HCT116 (cell line): Measurements from ENCODE around the gene C20orf96.

ENCODE experiments used
- EZH2 ChIP-seq: fragments of 200-600 bp; sonication (generic); IDR thresholded peaks from 2 replicates; pipeline ENCODE4 v1.6.1; 2017; ENCODE audit warnings: antibody characterized with exemption, mixed run types
- POLR2A ChIP-seq: IDR thresholded peaks from 2 replicates; pipeline ENCODE4 v1.7.0; 2011; ENCODE audit warnings: borderline replicate concordance; ENCODE audit not compliant: insufficient read depth, insufficient read length; ENCODE audit errors: extremely low read depth
- POLR2AphosphoS5 ChIP-seq: IDR thresholded peaks from 2 replicates; pipeline ENCODE4 v1.6.1; 2011; ENCODE audit warnings: mild to moderate bottlenecking, low read depth, low read length, moderate library complexity
- SIN3A ChIP-seq: IDR thresholded peaks from 2 replicates; pipeline ENCODE4 v1.6.1; 2012; ENCODE audit warnings: low read depth
- SP1 ChIP-seq: IDR thresholded peaks from 2 replicates; pipeline ENCODE4 v1.6.1; 2012; ENCODE audit warnings: low read depth
- YY1 ChIP-seq: IDR thresholded peaks from 2 replicates; pipeline ENCODE4 v1.6.1; 2011; ENCODE audit warnings: low read length, low read depth, moderate library complexity, mild to moderate bottlenecking; ENCODE audit not compliant: insufficient replicate concordance; ENCODE audit errors: extremely low read depth
- ZNF274 ChIP-seq: fragments of 200-500 bp; sonication (Bioruptor generic); IDR thresholded peaks from 2 replicates; pipeline ENCODE4 v1.6.1; 2014; ENCODE audit warnings: mild to moderate bottlenecking, low read depth, low read length, inconsistent platforms
- TF ChIP-seq, protein P1 (sequence below): IDR thresholded peaks from 2 replicates; pipeline ENCODE4 v1.6.1; 2012; ENCODE audit warnings: low read depth
- TF ChIP-seq, protein P2 (sequence below), 3 experiments: fragments of 200-600 bp in 1 of 3; sonication (generic) in 1 of 3; IDR thresholded peaks in 2 of 3; conservative IDR thresholded peaks in 1 of 3; 2 replicates each; pipeline ENCODE4 v1.5.1; 2012 to 2017; ENCODE audit warnings: low read depth in 2 of 3, low read length in 2 of 3, antibody characterized with exemption in 1 of 3, borderline replicate concordance in 1 of 3, control low read depth in 1 of 3, mild to moderate bottlenecking in 1 of 3, mixed read lengths in 1 of 3, mixed run types in 1 of 3, moderate library complexity in 1 of 3; ENCODE audit not compliant: insufficient read depth in 1 of 3
- TF ChIP-seq, protein P3 (sequence below): IDR thresholded peaks from 2 replicates; pipeline ENCODE4 v1.6.1; 2011; ENCODE audit warnings: mild to moderate bottlenecking, low read length, moderate library complexity; ENCODE audit not compliant: insufficient replicate concordance; ENCODE audit errors: extremely low read depth
- TF ChIP-seq, protein P4 (sequence below): IDR thresholded peaks from 2 replicates; pipeline ENCODE4 v1.6.1; 2012

DNA sequence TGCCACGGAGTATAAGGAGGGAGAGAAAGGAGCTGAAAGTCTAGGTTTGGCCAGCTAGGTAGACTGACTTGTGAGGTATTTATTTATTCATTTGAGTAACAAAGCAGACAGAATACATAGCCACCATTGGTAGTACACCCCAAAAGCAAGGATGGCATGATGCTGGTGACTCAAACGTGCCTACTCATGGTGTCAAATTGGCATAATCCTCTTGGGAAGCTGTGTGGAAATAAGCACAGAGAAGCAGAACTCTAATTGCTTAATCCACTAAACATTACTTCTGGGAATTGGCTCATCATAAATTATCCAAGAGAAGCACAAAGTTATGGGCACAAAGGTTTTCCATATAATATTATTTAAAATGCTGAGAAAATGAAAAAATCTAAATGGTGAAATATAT, 30.6 kb downstream of the C20orf96 start:
- TF ChIP-seq, protein P1, sequence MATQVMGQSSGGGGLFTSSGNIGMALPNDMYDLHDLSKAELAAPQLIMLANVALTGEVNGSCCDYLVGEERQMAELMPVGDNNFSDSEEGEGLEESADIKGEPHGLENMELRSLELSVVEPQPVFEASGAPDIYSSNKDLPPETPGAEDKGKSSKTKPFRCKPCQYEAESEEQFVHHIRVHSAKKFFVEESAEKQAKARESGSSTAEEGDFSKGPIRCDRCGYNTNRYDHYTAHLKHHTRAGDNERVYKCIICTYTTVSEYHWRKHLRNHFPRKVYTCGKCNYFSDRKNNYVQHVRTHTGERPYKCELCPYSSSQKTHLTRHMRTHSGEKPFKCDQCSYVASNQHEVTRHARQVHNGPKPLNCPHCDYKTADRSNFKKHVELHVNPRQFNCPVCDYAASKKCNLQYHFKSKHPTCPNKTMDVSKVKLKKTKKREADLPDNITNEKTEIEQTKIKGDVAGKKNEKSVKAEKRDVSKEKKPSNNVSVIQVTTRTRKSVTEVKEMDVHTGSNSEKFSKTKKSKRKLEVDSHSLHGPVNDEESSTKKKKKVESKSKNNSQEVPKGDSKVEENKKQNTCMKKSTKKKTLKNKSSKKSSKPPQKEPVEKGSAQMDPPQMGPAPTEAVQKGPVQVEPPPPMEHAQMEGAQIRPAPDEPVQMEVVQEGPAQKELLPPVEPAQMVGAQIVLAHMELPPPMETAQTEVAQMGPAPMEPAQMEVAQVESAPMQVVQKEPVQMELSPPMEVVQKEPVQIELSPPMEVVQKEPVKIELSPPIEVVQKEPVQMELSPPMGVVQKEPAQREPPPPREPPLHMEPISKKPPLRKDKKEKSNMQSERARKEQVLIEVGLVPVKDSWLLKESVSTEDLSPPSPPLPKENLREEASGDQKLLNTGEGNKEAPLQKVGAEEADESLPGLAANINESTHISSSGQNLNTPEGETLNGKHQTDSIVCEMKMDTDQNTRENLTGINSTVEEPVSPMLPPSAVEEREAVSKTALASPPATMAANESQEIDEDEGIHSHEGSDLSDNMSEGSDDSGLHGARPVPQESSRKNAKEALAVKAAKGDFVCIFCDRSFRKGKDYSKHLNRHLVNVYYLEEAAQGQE, result no peak
- TF ChIP-seq, protein P2, sequence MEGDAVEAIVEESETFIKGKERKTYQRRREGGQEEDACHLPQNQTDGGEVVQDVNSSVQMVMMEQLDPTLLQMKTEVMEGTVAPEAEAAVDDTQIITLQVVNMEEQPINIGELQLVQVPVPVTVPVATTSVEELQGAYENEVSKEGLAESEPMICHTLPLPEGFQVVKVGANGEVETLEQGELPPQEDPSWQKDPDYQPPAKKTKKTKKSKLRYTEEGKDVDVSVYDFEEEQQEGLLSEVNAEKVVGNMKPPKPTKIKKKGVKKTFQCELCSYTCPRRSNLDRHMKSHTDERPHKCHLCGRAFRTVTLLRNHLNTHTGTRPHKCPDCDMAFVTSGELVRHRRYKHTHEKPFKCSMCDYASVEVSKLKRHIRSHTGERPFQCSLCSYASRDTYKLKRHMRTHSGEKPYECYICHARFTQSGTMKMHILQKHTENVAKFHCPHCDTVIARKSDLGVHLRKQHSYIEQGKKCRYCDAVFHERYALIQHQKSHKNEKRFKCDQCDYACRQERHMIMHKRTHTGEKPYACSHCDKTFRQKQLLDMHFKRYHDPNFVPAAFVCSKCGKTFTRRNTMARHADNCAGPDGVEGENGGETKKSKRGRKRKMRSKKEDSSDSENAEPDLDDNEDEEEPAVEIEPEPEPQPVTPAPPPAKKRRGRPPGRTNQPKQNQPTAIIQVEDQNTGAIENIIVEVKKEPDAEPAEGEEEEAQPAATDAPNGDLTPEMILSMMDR (IDR thresholded peaks at IDR 0.05 in 2 of 3, conservative IDR thresholded peaks at IDR 0.05 in 1 of 3; ENCODE audit: borderline replicate concordance in 1 of 3, insufficient read depth in 1 of 3, low read depth in 2 of 3, low read length in 2 of 3), result no peak
- TF ChIP-seq ZNF274 (no peak), POLR2AphosphoS5 (no peak), EZH2 (no peak), SIN3A (no peak), SP1 (no peak), YY1 (no peak), POLR2A (no peak)
- TF ChIP-seq, protein P3, sequence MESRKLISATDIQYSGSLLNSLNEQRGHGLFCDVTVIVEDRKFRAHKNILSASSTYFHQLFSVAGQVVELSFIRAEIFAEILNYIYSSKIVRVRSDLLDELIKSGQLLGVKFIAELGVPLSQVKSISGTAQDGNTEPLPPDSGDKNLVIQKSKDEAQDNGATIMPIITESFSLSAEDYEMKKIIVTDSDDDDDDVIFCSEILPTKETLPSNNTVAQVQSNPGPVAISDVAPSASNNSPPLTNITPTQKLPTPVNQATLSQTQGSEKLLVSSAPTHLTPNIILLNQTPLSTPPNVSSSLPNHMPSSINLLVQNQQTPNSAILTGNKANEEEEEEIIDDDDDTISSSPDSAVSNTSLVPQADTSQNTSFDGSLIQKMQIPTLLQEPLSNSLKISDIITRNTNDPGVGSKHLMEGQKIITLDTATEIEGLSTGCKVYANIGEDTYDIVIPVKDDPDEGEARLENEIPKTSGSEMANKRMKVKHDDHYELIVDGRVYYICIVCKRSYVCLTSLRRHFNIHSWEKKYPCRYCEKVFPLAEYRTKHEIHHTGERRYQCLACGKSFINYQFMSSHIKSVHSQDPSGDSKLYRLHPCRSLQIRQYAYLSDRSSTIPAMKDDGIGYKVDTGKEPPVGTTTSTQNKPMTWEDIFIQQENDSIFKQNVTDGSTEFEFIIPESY, result no peak
- TF ChIP-seq, protein P4, sequence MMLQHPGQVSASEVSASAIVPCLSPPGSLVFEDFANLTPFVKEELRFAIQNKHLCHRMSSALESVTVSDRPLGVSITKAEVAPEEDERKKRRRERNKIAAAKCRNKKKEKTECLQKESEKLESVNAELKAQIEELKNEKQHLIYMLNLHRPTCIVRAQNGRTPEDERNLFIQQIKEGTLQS, result no peak
